GM19239 (cell line): ENCODE measurements around the gene IST1.

Source experiments
- DNase-seq: peaks from one replicate; pipeline ENCODE4 v3.0.0; 2011; ENCODE audit warnings: low spot score; ENCODE audit not compliant: insufficient read length
- FAIRE-seq: peaks from 2 replicates; lab custom pipeline; 2011; peaks lifted over from hg19 to GRCh38; lab: Jason Lieb, UNC

IST1 gene

GRCh38 chr16:71914802-71915201 lies 19.5 kb downstream of the IST1 start:
- DNase-seq (no peak), FAIRE-seq (no peak)

GRCh38 chr16:71915350-71915749 lies 20.0 kb downstream of the IST1 start:
- DNase-seq (no peak), FAIRE-seq (no peak)

- DNase-seq (no peak), FAIRE-seq (no peak)
Measured at GRCh38 chr16:71916397-71916920, 21.1 kb downstream of the IST1 start.

- DNase-seq (no peak), FAIRE-seq (no peak)
Measured at GRCh38 chr16:71917900-71918299, 22.6 kb downstream of the IST1 start.

DNA sequence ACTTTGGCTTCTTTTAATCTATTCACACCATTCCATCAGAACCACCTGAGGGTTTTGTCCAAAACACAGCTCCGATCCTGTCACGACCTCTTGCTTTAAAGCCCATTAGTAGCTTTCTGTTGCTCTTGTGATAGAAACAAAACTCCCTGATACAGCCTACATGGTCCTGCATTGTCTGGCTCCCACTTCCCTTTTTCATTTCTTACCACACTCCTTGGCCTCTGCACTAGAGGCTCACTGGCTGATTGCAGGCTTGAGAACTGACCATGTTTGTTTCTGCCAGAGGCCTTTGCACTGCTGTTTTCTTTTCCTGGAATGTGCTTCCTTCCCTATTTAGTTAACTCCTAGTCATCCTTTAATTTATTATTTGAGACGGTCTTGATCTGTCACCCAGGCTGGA lies 23.7 kb downstream of the IST1 start:
- DNase-seq (peak; percentile 26), FAIRE-seq (peak; percentile 66)

- no peak for DNase-seq
- no peak for FAIRE-seq
Measured at GRCh38 chr16:71920658-71921057, 25.3 kb downstream of the IST1 start.

- FAIRE-seq, result no peak
- DNase-seq, result no peak
Measured at GRCh38 chr16:71923941-71924690, 28.8 kb downstream of the IST1 start.

DNA sequence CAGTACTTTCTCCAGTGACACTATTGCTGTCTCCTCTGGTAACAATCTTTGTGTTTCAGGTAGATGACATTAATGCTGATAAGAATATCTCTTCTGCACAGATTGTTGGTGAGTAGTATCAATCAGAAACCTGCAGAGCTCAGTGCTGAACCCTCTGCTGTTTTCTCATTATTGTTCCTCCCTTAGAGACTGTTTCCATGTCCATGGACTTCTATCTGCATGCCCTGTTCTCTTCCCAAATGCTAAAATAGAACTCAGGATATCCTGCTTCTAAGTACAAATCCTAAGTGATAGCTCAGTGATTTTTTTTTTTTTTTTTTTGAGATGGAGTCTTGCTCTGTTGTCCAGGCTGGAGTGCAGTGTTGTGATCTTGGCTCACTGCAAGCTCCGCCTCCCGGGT lies 29.4 kb downstream of the IST1 start:
- FAIRE-seq (no peak), DNase-seq (no peak)

DNA sequence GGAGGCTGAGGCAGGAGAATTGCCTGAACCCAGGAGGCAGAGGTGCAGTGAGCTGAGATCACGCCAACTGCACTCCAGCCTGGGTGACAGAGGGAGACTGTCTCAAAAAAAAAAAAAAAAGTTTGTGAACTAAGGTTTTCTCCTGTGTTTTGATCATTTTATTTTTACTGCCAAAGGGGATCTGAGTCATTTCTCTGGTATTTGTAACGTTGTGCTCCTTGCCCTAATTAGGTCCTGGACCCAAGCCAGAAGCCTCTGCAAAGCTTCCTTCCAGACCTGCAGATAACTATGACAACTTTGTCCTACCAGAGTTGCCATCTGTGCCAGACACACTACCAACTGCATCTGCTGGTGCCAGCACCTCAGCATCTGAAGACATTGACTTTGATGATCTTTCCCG lies 32.1 kb downstream of the IST1 start:
- no peak for FAIRE-seq
- DNase-seq, result no peak

DNA sequence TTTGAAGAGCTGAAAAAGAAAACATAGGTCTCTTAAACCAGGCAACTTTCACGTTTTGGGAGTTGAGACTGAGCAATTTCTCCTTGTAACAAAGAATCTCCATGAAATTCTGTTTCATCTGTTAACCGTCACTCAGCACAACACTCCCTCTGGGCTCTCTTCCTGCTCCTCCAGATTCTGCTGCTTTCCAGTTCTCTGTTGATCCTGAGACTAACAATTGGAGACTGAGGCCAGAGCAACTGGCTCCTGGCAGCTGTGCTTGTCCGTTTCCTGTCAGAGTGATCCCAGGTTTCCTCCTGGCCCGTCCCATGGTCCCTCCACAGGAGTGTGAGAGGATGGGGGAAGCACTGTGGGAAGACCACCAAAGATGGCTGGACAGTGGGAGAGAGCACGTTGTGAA lies 32.5 kb downstream of the IST1 start:
- no peak for FAIRE-seq
- no peak for DNase-seq

DNA sequence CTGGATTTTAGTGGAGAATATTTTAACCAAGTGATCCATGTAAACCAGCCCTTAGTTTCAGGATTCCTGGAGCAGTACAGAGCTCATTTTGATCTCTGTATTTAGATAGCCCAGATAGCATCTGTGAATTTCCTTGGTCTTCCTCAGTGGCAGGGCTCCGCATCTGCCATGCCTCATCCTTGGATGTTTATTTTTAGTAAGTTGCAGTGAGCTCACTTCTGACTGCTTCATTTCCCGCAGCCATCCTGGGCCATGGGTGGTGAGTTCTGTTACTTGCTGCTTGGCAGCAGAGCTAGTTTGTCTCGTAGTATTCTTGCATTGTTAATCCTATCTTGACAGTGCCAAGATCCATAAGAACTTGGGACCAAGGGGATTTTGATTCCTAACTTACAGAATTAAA lies 33.7 kb downstream of the IST1 start:
- DNase-seq (no peak), FAIRE-seq (no peak)

DNA sequence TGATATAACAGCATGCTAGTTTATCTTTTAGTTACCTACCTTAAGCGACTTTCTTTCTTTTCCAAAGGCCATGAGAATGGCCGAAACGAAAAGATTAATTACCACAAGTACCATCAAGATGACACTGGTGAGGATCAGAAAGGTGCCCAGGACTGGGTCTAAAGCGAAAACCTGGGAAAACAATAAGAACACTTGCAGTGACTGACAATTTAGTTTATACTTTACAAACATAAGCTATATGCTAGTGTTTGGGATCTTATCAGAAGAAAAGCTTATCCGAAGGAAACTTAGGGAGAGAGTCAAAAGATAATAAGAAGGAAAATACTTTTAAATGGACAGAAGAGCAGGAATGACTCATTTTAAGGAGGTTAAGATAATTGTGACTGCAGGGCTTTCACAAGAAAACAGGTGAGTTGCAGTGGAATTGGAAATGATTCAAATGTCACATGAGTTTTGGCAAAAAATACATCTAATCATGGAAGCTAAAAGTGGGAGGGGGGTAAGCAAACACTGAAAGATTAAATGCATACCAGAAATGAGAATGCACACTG lies 34.8 kb downstream of the IST1 start:
- DNase-seq (no peak), FAIRE-seq (no peak)

GRCh38 chr16:71931001-71931400 lies 35.7 kb downstream of the IST1 start:
- no peak for DNase-seq
- FAIRE-seq, result no peak

- FAIRE-seq, result no peak
- DNase-seq, result no peak
Measured at GRCh38 chr16:71931599-71931998, 36.3 kb downstream of the IST1 start.

DNA sequence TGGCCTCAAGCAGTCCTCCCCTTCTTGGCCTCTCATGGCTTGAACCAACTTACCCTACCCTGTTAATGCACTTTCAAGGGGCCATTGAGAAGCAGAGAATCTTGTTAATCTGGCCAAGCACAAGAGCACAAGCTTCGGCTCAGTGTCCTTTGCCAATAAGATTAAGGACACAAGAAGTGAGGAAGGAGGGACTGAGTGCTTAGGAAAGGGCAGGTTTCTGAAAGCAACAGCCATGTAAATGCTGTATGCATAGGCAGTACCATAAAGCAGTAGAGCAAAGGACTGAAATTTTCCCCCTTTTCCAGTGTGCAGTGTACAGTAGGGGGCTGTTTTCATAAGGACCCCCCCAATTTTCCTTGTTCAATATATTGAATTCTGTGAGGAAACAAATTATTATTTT lies 37.7 kb downstream of the IST1 start:
- FAIRE-seq, result no peak
- DNase-seq, result no peak

GRCh38 chr16:71933913-71934695 lies 38.8 kb downstream of the IST1 start:
- no peak for DNase-seq
- FAIRE-seq, result no peak

GRCh38 chr16:71937868-71938510 lies 42.7 kb downstream of the IST1 start:
- no peak for DNase-seq

DNA sequence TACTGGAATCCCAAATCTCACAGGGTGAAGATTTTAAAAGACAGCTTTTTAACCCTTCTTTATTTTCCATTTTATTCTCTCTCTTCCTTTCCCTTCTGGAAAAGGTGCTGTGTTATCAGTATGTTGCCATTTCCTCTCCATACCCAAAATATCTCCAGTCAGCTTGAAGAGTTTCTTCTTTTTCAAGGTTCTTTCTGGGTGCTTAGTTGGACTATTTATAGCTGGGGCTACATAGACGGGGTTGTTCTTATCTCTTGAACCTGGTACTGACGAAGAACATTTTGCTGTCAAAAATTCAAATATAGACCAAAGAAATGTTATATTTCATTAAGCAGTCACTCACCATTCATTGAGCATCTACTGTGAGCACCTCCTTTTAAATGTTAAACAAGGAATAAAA lies 48.6 kb downstream of the IST1 start:
- FAIRE-seq, result no peak
- no peak for DNase-seq

More at GRCh38 chr16:71937868-71938510, 42.7 kb downstream of the IST1 start:
- FAIRE-seq, result no peak

DNA sequence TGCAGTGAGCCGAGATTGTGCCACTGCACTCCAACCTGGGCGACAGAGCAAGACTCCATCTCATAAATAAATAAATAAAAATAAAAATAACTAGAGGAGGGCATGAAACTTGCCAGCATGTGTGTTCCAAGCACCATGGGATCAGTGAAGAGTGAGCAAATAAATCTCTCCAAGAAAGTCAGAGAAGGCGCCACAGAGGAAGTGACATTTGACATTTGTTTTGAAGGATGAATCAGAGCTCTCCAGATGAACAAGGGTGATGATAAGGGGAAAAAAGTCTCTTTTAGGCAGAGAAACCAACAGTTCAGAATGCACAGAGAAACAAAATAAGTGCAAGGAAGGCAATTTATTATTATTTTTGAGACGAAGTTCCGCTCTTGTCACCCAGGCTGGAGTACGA lies 50.3 kb downstream of the IST1 start:
- no peak for FAIRE-seq
- DNase-seq, result no peak

- FAIRE-seq (no peak), DNase-seq (no peak)
Measured at GRCh38 chr16:71952825-71953224, 57.5 kb downstream of the IST1 start.

DNA sequence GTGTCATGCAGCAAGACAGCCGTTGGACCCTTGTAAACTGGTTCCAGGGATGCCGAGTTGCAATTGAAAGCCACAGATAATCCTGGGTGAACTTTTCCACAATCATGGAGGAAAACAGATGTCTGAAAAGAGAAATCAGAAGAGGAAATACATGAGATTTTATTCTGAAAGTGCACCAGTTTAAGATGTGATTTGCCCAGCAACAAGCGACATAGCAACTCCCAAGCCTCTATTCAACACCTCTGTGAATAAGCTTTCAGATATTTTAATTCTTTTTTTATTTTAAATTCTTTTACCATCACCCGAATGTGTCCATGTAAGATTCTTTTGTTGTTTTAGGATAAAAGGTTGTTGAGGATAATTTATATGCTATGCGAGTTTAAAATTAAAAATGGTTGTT lies 58.8 kb downstream of the IST1 start:
- DNase-seq (no peak), FAIRE-seq (no peak)
